HepG2 (cell line): ENCODE results near the gene MTFR1L. TPM values are rescaled to one million over a fixed set of nuclear protein-coding genes. Genes with fewer than 3 reads are reported as not detected.

Experiments
- HMGA1 ChIP-seq: sonication (generic); formaldehyde crosslinking; conservative IDR thresholded peaks from 2 replicates; pipeline ENCODE4 v1.4.0; 2020; ENCODE audit warnings: missing genetic modification reagents
- MXI1 ChIP-seq: IDR thresholded peaks from 3 replicates; pipeline ENCODE4 v1.6.1; 2012; ENCODE audit warnings: low read depth, low read length, inconsistent platforms, borderline replicate concordance
- REL ChIP-seq: sonication (generic); formaldehyde crosslinking; conservative IDR thresholded peaks from 2 replicates; pipeline ENCODE4 v1.8.0; 2022; ENCODE audit warnings: mild to moderate bottlenecking, missing genetic modification reagents, moderate library complexity
- RERE ChIP-seq: IDR thresholded peaks from 2 replicates; pipeline ENCODE4 v1.6.1; 2016; ENCODE audit warnings: low read depth, missing genetic modification reagents, missing compliant biosample characterization
- USF2 ChIP-seq, 2 experiments: sonication (generic) in 1 of 2; formaldehyde crosslinking in 1 of 2; IDR thresholded peaks; 2 replicates each; pipeline versions ENCODE4 v1.5.1 to v1.6.1; 2011 to 2020; ENCODE audit warnings: borderline replicate concordance in 1 of 2, low read depth in 1 of 2, low read length in 1 of 2, mild to moderate bottlenecking in 1 of 2, missing genetic modification reagents in 1 of 2, moderate library complexity in 1 of 2
- WIZ ChIP-seq: sonication (generic); formaldehyde crosslinking; IDR thresholded peaks from 2 replicates; pipeline ENCODE4 v1.5.1; 2020; ENCODE audit warnings: mild to moderate bottlenecking, missing genetic modification reagents
- ZNF30 ChIP-seq: sonication (generic); formaldehyde crosslinking; IDR thresholded peaks from 2 replicates; pipeline ENCODE4 v1.5.0; 2020; ENCODE audit warnings: mild to moderate bottlenecking, missing genetic modification reagents
- polyA plus RNA-seq, 8 experiments: library from polyadenylated mRNA; depleted of rRNA in 3 of 8; stranded (reverse) in 7 of 8; unstranded in 1 of 8; fragments of >200 nt; fragmentation: Illumina TruSeq in 4 of 8; extraction: Trizol in 4 of 8; gene quantifications; 2 replicates each; pipeline versions ENCODE4 v1.2.1 to v1.2.3, GENCODE V29; 2011 to 2016; ENCODE audit warnings: low read depth in 4 of 8, missing spikeins in 1 of 8, mixed read lengths in 1 of 8; ENCODE audit not compliant: insufficient read depth in 1 of 8
- total RNA-seq, 5 experiments: library from RNA; depleted of rRNA; stranded (reverse); fragments of >200 nt; fragmentation: Illumina TruSeq; extraction: Trizol; gene quantifications; 2 replicates each; pipeline ENCODE4 v1.2.3, GENCODE V29; 2016; ENCODE audit warnings: low read depth in 1 of 5
- TF ChIP-seq, protein P1 (sequence below): sonication (generic); formaldehyde crosslinking; IDR thresholded peaks from 2 replicates; pipeline ENCODE4 v1.8.1; 2023; ENCODE audit warnings: missing genetic modification reagents, mild to moderate bottlenecking, borderline replicate concordance

MTFR1L gene
- total and polyA plus RNA-seq, 2 of the 13 experiments (the other 11 are each of a cell fraction or from before 2014, with no cell fraction given) = 38.0 to 55.7 TPM

DNA sequence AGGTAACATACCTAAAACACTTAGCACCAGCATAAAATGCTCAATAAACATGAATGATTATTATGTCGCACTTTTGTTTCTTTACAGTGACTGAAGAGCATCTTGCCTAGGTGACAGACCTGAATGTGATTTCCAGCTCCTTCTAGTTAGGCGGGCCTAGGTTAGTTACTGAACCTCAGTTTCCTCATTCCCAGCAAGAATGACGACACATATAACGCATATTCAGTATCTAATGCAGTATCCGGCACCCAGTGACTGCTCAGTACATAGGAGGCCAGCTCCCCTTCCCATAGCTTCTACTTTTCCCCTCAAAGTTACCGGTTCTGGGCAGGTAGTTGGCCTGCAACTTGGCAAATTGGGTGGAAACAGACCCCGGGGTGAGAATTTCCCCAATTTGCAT is 38.7 kb downstream of the MTFR1L start (continued):
- TF ChIP-seq RERE (no peak), MXI1 (no peak), USF2 (IDR thresholded peaks at IDR 0.05; ENCODE audit: low read depth, low read length) (no peak), USF2 (CRISPR knock-in tag; IDR thresholded peaks at IDR 0.05; ENCODE audit: borderline replicate concordance) (0 out of 2 replicates have a peak, but pooled peaks have one; percentile 29), ZNF30 (CRISPR knock-in tag) (no peak), WIZ (CRISPR knock-in tag) (no peak), HMGA1 (CRISPR knock-in tag) (no peak), REL (CRISPR knock-in tag) (no peak)
- TF ChIP-seq, protein P1, sequence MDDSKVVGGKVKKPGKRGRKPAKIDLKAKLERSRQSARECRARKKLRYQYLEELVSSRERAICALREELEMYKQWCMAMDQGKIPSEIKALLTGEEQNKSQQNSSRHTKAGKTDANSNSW (CRISPR knock-in tag) = 0 out of 2 replicates have a peak, but pooled peaks have one; percentile 6
